HFFc6 (cell line): ENCODE measurements around the gene PTPN4. TPM values are rescaled to one million over a fixed set of nuclear protein-coding genes. Genes with fewer than 3 reads are reported as not detected.

Experiments used
- DNase-seq: peaks from one replicate; pipeline ENCODE4 v3.0.0-alpha.2; 2018
- H3K27ac Mint-ChIP-seq: 2 replicates; pipeline ENCODE4 v1.8.0; 2020; ENCODE audit warnings: mild to moderate bottlenecking, mixed read lengths
- H3K27me3 Mint-ChIP-seq: 2 replicates; pipeline ENCODE4 v1.8.0; 2021; ENCODE audit warnings: mild to moderate bottlenecking, moderate library complexity, mixed read lengths; ENCODE audit not compliant: insufficient read depth
- H3K36me3 Mint-ChIP-seq: 2 replicates; pipeline ENCODE4 v1.8.0; 2021; ENCODE audit warnings: low read depth, mixed read lengths
- H3K4me1 Mint-ChIP-seq: 2 replicates; pipeline ENCODE4 v1.8.0; 2020; ENCODE audit warnings: low read depth, mixed read lengths
- H3K4me3 Mint-ChIP-seq: 2 replicates; pipeline ENCODE4 v1.8.0; 2020; ENCODE audit warnings: mild to moderate bottlenecking, moderate library complexity, mixed read lengths
- H3K9me3 Mint-ChIP-seq: 2 replicates; pipeline ENCODE4 v1.8.0; 2020; ENCODE audit warnings: mild to moderate bottlenecking, mixed read lengths
- total RNA-seq, 6 experiments: library from RNA; stranded (reverse); fragmentation: NEBNext Ultra II Directional; extraction: Animal tissue kit (Norgen Biotek cat#: 25700); gene quantifications; 2 replicates in 1 of 6; 3 replicates in 5 of 6; pipeline ENCODE4 v1.2.3, GENCODE V29; 2021
- TF ChIP-seq, protein P1 (sequence below): fragments of 200-600 bp; sonication (generic); IDR thresholded peaks from 2 replicates; pipeline ENCODE4 v1.5.0; 2021; ENCODE audit warnings: antibody characterized with exemption, mild to moderate bottlenecking

The PTPN4 gene
- total RNA-seq, 6 experiments from 2014 or later, result 12.0 to 20.3 (median 14.8) TPM

DNA sequence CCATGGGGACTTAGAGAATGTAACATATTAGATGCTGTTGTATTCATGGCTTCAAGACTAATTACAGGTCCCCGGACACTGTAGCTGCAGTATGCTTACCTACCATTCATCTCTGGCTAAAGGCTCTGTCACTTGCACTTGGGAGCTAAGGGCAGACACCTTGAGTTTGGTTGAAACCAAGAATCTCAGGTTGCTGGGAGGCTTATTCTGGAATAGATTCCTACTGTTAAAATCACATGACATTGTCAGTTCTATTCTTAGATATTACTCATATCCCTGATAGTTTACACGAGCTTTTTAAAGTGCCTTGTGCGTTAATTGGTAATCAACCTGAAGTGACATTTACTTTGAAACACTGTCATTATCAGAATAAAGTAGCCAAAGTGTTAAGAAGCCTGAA, 180.2 kb downstream of the PTPN4 start:
- H3K9me3 Mint-ChIP-seq, result no peaks in the 10 kb centered on the region
- H3K4me1 Mint-ChIP-seq, result peaks cover 8% of the 10 kb centered on the region; the same call in 1 of the 2 replicates
- no peaks in the 10 kb centered on the region; the same call in 1 of the 2 replicates for H3K27me3 Mint-ChIP-seq
- no peak overlapping the region for H3K27ac Mint-ChIP-seq
- TF ChIP-seq, protein P1, sequence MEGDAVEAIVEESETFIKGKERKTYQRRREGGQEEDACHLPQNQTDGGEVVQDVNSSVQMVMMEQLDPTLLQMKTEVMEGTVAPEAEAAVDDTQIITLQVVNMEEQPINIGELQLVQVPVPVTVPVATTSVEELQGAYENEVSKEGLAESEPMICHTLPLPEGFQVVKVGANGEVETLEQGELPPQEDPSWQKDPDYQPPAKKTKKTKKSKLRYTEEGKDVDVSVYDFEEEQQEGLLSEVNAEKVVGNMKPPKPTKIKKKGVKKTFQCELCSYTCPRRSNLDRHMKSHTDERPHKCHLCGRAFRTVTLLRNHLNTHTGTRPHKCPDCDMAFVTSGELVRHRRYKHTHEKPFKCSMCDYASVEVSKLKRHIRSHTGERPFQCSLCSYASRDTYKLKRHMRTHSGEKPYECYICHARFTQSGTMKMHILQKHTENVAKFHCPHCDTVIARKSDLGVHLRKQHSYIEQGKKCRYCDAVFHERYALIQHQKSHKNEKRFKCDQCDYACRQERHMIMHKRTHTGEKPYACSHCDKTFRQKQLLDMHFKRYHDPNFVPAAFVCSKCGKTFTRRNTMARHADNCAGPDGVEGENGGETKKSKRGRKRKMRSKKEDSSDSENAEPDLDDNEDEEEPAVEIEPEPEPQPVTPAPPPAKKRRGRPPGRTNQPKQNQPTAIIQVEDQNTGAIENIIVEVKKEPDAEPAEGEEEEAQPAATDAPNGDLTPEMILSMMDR, result no peak
- no peak overlapping the region for H3K4me3 Mint-ChIP-seq
- no peak for DNase-seq
- H3K36me3 Mint-ChIP-seq, result peaks cover 5% of the 10 kb centered on the region; the same call in 1 of the 2 replicates

DNA sequence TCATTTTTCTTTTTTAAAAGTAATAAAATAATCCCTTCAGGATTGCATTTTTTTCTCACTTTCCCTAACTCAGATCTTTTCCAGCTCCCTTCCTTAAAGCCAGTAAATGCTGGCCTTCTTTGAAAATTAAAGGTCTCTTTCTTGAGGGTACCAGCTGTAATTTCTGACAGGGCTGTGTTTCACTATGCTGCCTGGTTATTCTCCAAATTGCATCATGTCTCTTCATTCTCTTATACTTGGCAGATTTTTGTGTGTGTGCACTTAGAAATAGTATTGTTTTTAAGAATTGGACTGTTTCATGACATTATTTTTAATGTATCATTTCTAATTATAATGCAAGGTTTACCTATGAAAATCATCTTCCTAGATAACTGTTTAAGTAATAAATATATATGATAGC, 181.1 kb downstream of the PTPN4 start:
- Mint-ChIP-seq H3K4me3 (no peak overlapping the region), H3K36me3 (peaks cover 5% of the 10 kb centered on the region; the same call in 1 of the 2 replicates), H3K4me1 (peaks cover 8% of the 10 kb centered on the region; the same call in 1 of the 2 replicates), H3K27ac (no peak overlapping the region), H3K27me3 (no peaks in the 10 kb centered on the region; the same call in 1 of the 2 replicates), H3K9me3 (no peaks in the 10 kb centered on the region)
- TF ChIP-seq, protein P1, result no peak
- no peak for DNase-seq

DNA sequence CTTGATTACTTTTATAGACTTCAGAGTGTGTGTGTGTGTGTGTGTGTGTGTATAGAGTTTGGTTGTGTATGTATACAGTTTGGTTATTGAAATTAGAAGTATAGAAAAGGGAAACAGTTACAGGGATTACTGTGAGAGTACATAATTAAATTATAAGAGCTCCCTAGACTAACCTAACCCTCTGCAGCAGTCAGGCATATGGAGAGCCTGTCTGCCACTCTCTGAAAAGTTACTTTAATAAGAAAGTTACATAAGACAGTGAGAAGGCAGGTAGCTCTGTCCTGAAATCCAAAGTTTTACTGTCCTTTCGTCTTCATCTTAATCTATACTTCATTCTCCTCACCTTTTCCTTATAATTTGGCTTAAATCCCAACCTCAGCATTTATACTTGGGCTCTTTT, 181.7 kb downstream of the PTPN4 start:
- TF ChIP-seq, protein P1, result no peak
- H3K27me3 Mint-ChIP-seq, result no peaks in the 10 kb centered on the region
- no peak for DNase-seq
- H3K4me1 Mint-ChIP-seq, result peaks cover 8% of the 10 kb centered on the region; the same call in 1 of the 2 replicates
- H3K4me3 Mint-ChIP-seq, result no peak overlapping the region
- H3K27ac Mint-ChIP-seq, result no peak overlapping the region
- no peaks in the 10 kb centered on the region for H3K9me3 Mint-ChIP-seq
- peaks cover 5% of the 10 kb centered on the region; the same call in 1 of the 2 replicates for H3K36me3 Mint-ChIP-seq

DNA sequence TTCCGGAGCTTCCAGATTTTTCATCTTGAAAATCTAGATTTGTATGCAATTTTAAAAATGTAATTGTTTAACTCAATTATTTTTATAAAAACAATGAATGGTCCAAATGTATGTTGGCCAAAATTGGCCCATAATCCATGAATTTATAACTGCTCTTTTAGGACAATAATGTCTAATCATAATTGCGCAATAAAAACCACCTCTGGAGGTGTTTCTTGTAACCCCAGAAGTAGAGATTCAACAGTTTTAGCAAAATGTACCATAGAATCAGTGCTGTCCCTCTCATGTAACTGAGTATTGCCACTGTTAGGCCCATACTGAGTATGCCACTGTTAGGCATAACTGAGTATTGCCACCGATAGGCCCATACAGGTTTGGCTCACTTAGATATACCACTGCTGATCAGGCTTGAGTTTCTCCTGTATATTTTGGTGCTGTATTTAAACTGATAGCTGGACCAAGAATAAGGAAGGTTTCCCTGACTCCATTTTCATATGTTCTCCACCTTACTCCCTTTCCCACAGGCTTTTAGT, 182.3 kb downstream of the PTPN4 start:
- no peak overlapping the region for H3K27ac Mint-ChIP-seq
- no peaks in the 10 kb centered on the region for H3K27me3 Mint-ChIP-seq
- peaks cover 8% of the 10 kb centered on the region; the same call in 1 of the 2 replicates for H3K4me1 Mint-ChIP-seq
- H3K9me3 Mint-ChIP-seq, result no peaks in the 10 kb centered on the region
- no peak for DNase-seq
- TF ChIP-seq, protein P1, result no peak
- H3K36me3 Mint-ChIP-seq, result peaks cover 5% of the 10 kb centered on the region; the same call in 1 of the 2 replicates
- no peak overlapping the region for H3K4me3 Mint-ChIP-seq

DNA sequence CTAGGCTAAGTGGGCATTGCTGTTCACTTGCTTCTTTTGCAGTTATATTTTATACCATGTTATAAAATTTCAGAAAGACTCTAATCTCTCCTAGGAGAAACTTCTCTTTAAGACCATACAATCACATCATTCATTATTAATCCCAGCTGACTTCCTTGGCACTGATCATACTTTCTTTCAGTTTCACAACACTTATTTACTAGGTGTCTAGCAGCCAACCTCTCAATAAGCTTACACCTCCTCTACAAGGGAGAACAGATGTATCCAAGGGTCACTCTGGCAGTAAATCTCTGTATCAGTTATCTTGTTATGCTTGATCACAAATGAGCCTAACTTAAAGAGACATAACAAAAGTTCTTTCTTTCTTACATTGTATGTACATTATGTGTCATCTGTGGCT, 183.3 kb downstream of the PTPN4 start:
- no peak overlapping the region for H3K27ac Mint-ChIP-seq
- H3K27me3 Mint-ChIP-seq, result no peaks in the 10 kb centered on the region
- TF ChIP-seq, protein P1, result no peak
- DNase-seq, result no peak
- no peaks in the 10 kb centered on the region for H3K9me3 Mint-ChIP-seq
- peaks cover 5% of the 10 kb centered on the region; the same call in 1 of the 2 replicates for H3K36me3 Mint-ChIP-seq
- H3K4me1 Mint-ChIP-seq, result peaks cover 8% of the 10 kb centered on the region; the same call in 1 of the 2 replicates
- no peak overlapping the region for H3K4me3 Mint-ChIP-seq
